Colonic mucosa (tissue), 4 donors: ENCODE data around the gene DSG3. TPM values are rescaled to one million over a fixed set of nuclear protein-coding genes. Genes with fewer than 3 reads are reported as not detected.
"Not testable (repeated sequence)": the region's sequence is repeated elsewhere in the genome, so short reads cannot be mapped to it uniquely, and the experiment has no call there.

ENCODE experiments used
- DNase-seq: peaks from one replicate; pipeline ENCODE4 v3.0.0-alpha.2; 2020
- H3K27ac ChIP-seq: fragments of 200-600 bp; one replicate; pipeline ENCODE4 v1.8.0; 2021
- H3K27me3 ChIP-seq: fragments of 200-600 bp; one replicate; pipeline ENCODE4 v1.8.0; 2021
- H3K36me3 ChIP-seq: fragments of 200-600 bp; one replicate; pipeline ENCODE4 v1.8.0; 2021
- H3K4me1 ChIP-seq: fragments of 200-600 bp; one replicate; pipeline ENCODE4 v1.8.0; 2021; ENCODE audit warnings: mild to moderate bottlenecking
- H3K4me3 ChIP-seq: fragments of 200-600 bp; one replicate; pipeline ENCODE4 v1.8.0; 2021
- H3K9ac ChIP-seq, 2 donors: one replicate each; pipeline ENCODE4 v1.7.0; 2013; ENCODE audit warnings: control low read depth in 2 of 2, low read depth in 2 of 2, low read length in 2 of 2
- H3K9me3 ChIP-seq: fragments of 200-600 bp; one replicate; pipeline ENCODE4 v1.8.0; 2021
- intact Hi-C: fragments of 100-400 bp; cut with DNase I; formaldehyde crosslinking; loops from one replicate; pipeline ENCODE4 v1.14.1; 2022
- total RNA-seq, 2 donors: library from RNA; stranded (reverse); fragmentation: NEBNext Ultra II Directional in 1 of 2; extraction: Animal tissue kit (Norgen Biotek cat#: 25700) in 1 of 2; gene quantifications; one replicate each; pipeline ENCODE4 v1.2.1, GENCODE V29; 2021
- TF ChIP-seq, protein P1 (sequence below): fragments of 200-600 bp; IDR thresholded peaks from one replicate; pipeline ENCODE4 v1.8.0; 2022; ENCODE audit warnings: antibody characterized with exemption, mild to moderate bottlenecking
- donor health status: healthy.
- donor health status: DM: no; HTN: no; CAD: no.
- donor health status: DM: no; HTN: no; CAD: no.

The DSG3 gene
- total RNA-seq, 2 donors from 2014 or later, result 0.07 to 0.40 TPM

DNA sequence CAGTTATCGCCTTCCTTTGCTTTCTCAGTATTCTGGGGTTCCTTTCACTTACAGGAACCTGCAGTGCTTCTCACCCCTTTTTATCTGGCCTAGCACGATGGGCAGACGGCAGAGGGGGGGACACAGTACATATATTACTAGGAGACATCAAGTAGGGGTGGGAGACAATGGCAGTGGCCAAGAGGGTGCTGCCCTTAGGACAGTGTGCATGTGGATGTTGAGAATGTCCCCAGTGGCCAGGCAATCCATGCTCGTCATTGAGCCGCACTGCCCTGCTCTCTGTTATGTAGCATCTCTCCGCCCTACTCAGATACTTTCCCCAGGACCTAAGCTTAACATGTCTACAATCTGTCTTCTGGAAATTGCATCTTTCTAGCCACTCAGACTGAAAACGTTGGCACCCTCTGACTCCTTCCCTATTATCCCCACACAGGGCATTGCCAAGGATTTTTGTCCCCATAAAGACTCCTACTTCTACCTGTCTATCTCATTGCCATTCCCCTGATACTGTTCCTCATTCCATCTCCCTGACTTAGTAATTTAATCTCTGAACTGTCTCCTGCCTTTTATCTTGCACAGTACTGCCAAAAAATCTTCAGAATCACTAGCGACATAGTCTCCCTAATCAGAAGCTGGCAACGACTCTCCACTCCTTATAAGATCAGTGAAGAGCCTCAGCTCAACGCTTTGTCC lies 57.1 kb downstream of the DSG3 start:
- H3K27ac ChIP-seq, result peak overlapping the region; percentile 58
- TF ChIP-seq, protein P1, sequence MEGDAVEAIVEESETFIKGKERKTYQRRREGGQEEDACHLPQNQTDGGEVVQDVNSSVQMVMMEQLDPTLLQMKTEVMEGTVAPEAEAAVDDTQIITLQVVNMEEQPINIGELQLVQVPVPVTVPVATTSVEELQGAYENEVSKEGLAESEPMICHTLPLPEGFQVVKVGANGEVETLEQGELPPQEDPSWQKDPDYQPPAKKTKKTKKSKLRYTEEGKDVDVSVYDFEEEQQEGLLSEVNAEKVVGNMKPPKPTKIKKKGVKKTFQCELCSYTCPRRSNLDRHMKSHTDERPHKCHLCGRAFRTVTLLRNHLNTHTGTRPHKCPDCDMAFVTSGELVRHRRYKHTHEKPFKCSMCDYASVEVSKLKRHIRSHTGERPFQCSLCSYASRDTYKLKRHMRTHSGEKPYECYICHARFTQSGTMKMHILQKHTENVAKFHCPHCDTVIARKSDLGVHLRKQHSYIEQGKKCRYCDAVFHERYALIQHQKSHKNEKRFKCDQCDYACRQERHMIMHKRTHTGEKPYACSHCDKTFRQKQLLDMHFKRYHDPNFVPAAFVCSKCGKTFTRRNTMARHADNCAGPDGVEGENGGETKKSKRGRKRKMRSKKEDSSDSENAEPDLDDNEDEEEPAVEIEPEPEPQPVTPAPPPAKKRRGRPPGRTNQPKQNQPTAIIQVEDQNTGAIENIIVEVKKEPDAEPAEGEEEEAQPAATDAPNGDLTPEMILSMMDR, result no peak

DNA sequence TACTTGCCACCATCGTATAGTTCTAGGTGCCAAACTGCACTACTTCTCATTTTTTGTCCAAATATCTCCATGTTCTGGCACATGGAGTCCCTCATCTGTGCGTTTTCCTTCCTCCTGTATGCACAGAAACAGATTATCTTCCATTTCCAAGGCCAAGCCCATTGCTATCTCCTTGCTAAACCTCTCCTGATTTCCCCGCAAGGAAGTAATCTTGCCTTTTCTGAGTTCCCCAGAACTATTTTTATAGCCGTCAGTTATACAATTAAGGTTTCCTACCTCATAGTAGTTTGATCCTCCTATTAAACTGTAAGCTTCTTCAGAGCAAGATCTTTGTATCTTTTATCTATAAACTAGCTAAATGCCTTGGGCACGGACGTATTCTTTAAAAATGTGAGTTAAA lies 57.6 kb downstream of the DSG3 start:
- peaks cover 4% of the 10 kb centered on the region for H3K4me1 ChIP-seq
- TF ChIP-seq, protein P1, result no peak
- no peak overlapping the region for H3K4me3 ChIP-seq
- peak overlapping the region in 1 of 2 donors; percentile 62 for H3K9ac ChIP-seq
- peak overlapping the region; percentile 58 for H3K27ac ChIP-seq
- DNase-seq, result no peak
- no peaks in the 10 kb centered on the region for H3K27me3 ChIP-seq
- intact Hi-C loops, result loop anchor here (10.0 kb wide), 1 partner anchor 80 kb away; no protein-coding TSS in a partner anchor
- no peaks in the 10 kb centered on the region for H3K36me3 ChIP-seq
- no peaks in the 10 kb centered on the region for H3K9me3 ChIP-seq

More for the DNA sequence above, 57.1 kb downstream of the DSG3 start:
- intact Hi-C loops, result loop anchor here (10.0 kb wide), 1 partner anchor 80 kb away; no protein-coding TSS in a partner anchor
- Histone ChIP-seq H3K4me1 (peaks cover 4% of the 10 kb centered on the region), H3K9ac (peak overlapping the region in 1 of 2 donors; percentile 62), H3K36me3 (no peaks in the 10 kb centered on the region), H3K27me3 (no peaks in the 10 kb centered on the region), H3K4me3 (no peak overlapping the region), H3K9me3 (no peaks in the 10 kb centered on the region)
- no peak for DNase-seq

DNA sequence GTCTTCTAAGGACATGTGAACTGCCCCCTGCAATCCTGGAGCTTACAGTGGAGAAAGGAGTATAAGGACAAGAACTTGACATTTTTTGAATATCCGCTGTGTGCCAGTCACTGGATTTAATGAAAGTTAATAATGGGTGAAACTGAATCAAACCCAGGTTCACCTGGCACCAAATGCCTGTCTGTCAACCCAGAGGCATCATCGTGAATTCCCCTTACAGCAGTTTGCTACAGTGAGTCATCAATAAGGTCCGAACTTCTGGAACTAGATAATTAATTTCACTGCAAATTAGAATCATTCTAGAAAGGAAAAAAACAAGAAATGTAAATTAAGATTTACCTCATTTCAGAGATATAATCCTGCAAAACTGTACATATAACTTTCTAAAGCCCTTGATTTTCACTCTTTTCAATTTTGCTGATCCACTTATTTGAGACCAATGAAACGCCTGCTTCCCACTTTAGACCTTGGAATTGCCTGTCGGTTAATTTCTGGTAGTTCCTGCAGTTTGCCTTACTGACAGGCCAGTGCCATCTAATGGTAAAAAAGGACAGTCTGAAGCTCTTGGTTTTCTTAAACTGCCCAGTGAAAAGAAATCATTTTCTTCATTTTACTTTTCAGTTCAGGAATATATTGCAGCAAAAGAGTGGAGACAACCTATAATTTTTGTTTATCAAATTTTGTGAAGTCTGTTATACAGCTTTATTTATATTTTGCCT lies 58.6 kb downstream of the DSG3 start:
- DNase-seq, result no peak
- Histone ChIP-seq H3K4me3 (no peak overlapping the region), H3K36me3 (no peaks in the 10 kb centered on the region), H3K27me3 (no peaks in the 10 kb centered on the region), H3K9me3 (no peaks in the 10 kb centered on the region), H3K9ac (peak overlapping the region in 1 of 2 donors; percentile 19), H3K27ac (no peak overlapping the region), H3K4me1 (peaks cover 4% of the 10 kb centered on the region)
- intact Hi-C loops, result loop anchor here (10.0 kb wide), 1 partner anchor 81 kb away; no protein-coding TSS in a partner anchor
- TF ChIP-seq, protein P1, result peak; percentile 22

DNA sequence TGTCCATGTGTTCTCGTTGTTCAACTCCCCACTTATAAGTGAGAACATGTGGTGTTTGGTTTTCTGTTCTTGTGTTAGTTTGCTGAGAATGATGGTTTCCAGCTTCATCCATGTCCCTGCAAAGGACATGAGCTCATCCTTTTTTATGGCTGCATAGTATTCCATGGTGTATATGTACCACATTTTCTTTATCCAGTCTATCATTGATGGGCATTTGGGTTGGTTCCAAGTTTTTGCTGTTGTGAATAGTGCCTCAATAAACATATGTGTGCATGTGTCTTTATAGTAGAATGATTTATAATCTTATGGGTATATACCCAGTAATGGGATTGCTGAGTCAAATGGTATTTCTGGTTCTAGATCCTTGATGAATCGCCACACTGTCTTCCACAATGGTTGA lies 59.6 kb downstream of the DSG3 start:
- H3K4me3 ChIP-seq, H3K36me3 ChIP-seq, H3K4me1 ChIP-seq, H3K27ac ChIP-seq, DNase-seq, H3K9me3 ChIP-seq, H3K9ac ChIP-seq, H3K27me3 ChIP-seq: not testable (repeated sequence)
- intact Hi-C loops, result loop anchor here (10.0 kb wide), 1 partner anchor 82 kb away; no protein-coding TSS in a partner anchor

DNA sequence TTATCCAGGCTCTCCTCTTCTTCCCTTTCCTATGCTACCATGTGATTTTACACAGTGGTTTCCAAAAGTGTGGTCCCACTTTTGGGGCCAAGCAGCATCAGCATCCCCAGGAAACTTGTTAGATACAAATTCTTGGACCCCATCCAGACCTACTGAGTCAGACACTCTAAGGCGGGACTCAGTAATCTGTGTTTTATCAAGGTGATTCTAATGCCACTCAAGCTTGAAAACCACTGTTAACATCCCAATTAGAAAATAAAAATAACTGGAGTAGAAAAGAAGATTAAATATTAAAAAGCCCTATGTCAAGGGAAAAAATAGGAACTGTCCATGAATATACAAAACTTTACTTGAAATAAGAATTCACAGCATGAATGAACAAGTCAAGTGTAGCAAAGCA lies 61.2 kb downstream of the DSG3 start:
- intact Hi-C loops, result loop anchor here (10.0 kb wide), 1 partner anchor 84 kb away; no protein-coding TSS in a partner anchor
- H3K36me3 ChIP-seq, result no peaks in the 10 kb centered on the region
- H3K9me3 ChIP-seq, result no peaks in the 10 kb centered on the region
- H3K4me3 ChIP-seq, result no peak overlapping the region
- no peak overlapping the region for H3K9ac ChIP-seq
- DNase-seq, result no peak
- H3K27me3 ChIP-seq, result no peaks in the 10 kb centered on the region
- H3K27ac ChIP-seq, result no peak overlapping the region
- TF ChIP-seq, protein P1, result no peak
- no peaks in the 10 kb centered on the region for H3K4me1 ChIP-seq
